Breast epithelium (tissue), 3 donors: ENCODE measurements around the gene PSME1.

ENCODE experiments used
- POLR2A ChIP-seq: fragments of 450-650 bp; IDR thresholded peaks from one replicate; pipeline ENCODE4 v1.6.1; 2016; ENCODE audit warnings: antibody characterized with exemption, mild to moderate bottlenecking, moderate library complexity
- TF ChIP-seq, protein P1 (sequence below), 3 donors: fragments of 450-650 bp; IDR thresholded peaks; one replicate each; pipeline ENCODE4 v1.5.1; 2016 to 2017; ENCODE audit warnings: antibody characterized with exemption in 3 of 3, mild to moderate bottlenecking in 3 of 3, moderate library complexity in 3 of 3

DNA sequence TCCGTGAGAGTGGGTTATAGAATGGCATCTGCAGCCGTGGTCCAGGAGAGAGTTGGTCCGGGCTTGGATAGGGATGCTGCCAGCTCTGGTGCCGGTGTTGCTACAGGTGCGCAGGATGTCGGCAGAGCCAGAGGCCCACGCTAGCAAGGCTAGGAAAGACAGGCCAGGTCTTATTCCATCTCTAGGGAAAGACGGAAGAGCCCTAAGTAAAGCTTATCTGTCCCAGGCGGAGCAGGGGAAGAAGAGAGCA lies 485 bp upstream of the PSME1 start:
- TF ChIP-seq, protein P1, sequence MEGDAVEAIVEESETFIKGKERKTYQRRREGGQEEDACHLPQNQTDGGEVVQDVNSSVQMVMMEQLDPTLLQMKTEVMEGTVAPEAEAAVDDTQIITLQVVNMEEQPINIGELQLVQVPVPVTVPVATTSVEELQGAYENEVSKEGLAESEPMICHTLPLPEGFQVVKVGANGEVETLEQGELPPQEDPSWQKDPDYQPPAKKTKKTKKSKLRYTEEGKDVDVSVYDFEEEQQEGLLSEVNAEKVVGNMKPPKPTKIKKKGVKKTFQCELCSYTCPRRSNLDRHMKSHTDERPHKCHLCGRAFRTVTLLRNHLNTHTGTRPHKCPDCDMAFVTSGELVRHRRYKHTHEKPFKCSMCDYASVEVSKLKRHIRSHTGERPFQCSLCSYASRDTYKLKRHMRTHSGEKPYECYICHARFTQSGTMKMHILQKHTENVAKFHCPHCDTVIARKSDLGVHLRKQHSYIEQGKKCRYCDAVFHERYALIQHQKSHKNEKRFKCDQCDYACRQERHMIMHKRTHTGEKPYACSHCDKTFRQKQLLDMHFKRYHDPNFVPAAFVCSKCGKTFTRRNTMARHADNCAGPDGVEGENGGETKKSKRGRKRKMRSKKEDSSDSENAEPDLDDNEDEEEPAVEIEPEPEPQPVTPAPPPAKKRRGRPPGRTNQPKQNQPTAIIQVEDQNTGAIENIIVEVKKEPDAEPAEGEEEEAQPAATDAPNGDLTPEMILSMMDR (IDR thresholded peaks at IDR 0.05): no peak
- no peak for TF ChIP-seq POLR2A
